ENCODE data around the gene VAC14. TPM values are rescaled to one million over a fixed set of nuclear protein-coding genes. Genes with fewer than 3 reads are reported as not detected.

The VAC14 gene
- total RNA-seq, 1 experiment from 2014 or later, result 59.4 TPM

DNA sequence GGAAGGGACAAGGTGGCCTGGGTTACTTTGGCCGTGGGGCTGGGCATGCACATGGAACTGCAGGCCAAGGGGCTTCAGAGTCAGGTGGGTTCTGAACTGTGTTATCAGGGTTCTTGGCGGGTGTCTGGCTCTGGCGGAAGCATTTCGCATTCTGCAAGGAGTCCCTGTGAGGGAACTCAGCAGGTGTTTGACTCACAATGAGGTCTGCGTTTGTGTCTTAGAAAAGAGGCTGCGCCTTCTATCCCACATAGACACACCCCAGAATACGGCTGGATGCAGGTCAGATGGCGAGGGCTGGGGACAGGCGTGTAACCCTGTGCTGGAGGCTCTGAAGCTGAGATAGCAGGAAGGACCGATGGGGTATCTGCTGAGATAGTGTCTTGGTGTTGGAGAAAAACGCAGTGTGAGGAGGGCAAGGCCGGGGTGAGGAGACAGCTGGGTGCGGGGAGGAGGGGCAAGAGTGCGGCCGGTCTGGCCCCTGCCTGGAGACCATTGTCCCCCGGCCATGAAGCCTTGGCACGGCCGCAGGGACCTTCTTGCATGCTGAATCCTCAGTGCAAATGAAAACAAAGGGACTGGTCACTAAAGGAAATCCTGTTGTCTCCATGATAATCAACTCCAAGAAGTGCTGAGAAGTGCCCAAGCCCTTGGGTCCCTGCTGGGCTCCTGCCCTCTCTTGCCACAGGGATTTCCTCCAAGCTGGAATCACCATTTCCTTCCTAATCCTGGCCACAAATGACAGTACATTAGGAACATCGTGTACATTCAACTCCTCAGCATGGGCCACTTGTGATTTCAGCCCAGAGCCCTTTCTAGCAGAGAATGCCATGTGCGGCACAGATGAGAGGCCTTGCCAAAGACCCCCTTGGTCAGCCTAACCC lies 92.4 kb downstream of the VAC14 start:
- DNase-seq (ENCODE audit: low read depth), result no peak

DNA sequence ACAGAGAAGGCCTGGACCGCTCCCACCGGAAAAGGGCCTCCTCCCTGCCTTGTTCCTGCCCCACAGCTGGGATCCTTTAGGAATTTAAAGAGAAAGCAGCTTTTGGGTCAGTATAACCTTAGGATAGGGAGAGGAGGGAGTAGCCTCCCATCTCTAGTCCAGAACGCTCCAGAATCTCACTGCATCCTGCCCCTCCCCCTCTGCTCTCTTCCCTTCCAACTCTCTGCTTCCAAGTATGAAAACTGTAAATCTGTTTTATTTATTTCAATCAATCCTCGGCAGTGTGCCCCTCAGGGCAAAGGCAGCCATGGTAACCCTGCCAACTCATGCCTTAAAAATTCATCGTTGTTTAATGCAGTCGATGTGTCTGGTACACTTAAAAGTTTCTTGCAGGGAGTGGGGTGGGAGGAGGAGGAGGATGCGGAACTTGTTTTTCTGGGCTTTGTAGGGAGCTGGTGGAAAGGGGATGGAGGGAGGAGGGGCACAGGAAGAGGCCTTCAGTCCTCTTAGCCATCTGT lies 94.0 kb downstream of the VAC14 start:
- DNase-seq (ENCODE audit: low read depth), result peak; percentile 99

DNA sequence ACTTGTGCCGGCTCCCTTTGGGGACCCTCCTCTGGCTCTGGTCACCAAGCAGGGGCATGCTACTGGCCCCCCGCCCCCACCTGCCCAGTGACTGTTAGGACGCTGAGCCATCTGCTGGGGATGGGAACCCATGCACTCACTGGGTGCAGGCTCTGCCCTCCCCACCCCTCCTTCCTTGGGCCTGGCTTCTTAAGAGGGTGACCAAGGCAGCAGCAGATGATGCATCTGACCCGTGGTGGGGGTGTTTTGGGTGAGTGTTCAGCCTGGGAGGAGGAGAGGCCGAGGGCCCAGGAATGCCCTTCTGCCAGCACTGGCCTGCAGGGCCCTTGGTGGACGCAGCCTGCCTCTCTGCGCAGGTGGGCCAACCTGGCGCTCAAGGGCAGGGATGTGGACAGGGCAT lies 95.9 kb downstream of the VAC14 start:
- peak; percentile 77 for DNase-seq (ENCODE audit: low read depth)

DNA sequence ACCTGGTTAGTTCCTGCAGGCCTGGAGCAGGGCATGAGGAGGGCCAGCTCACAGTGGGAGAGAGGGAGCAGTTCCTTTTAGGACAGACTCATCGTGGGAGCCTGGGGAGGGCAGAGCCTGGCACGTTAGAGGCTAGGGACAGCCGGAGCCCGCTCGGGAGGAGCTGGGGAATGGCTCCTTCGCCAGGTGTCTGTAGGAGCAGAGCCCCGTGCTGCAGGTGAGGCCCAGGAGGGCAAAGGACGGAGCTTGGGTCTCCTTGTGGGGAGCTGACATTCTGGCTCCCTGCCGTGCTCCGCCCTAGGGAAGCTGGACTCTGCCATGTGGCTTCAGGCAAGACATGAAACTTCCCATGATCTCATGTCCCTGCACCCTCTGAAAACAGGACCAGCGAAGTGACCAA lies 96.4 kb downstream of the VAC14 start:
- peak; percentile 53 for DNase-seq (ENCODE audit: low read depth)

DNA sequence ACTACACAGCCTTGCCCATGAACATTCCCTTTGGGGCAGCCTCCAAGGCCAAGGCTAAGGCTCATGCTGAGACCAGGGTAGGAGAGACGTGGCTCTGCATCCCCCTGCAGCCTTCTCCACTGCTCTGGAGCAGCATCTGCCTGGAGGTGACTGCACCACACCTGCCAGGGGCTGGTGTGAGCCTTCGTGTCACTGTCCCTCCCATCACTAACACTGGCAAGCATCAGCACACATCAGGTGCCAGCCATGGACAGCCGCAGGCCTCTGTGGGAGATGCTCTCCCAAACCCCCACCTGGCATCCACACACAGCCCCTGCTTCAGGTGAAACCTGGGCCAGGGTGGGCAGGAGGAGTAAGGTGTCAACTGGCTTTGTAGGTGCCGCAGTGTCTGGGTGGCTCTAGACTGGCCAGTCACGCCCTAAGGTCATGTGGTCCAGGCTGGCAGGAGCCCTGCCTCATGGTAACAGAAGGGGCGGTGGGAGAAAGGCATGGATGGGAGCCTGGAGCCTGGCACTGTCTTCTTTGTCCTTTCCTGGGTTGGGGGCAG lies 97.0 kb downstream of the VAC14 start:
- no peak for DNase-seq (ENCODE audit: low read depth)

DNA sequence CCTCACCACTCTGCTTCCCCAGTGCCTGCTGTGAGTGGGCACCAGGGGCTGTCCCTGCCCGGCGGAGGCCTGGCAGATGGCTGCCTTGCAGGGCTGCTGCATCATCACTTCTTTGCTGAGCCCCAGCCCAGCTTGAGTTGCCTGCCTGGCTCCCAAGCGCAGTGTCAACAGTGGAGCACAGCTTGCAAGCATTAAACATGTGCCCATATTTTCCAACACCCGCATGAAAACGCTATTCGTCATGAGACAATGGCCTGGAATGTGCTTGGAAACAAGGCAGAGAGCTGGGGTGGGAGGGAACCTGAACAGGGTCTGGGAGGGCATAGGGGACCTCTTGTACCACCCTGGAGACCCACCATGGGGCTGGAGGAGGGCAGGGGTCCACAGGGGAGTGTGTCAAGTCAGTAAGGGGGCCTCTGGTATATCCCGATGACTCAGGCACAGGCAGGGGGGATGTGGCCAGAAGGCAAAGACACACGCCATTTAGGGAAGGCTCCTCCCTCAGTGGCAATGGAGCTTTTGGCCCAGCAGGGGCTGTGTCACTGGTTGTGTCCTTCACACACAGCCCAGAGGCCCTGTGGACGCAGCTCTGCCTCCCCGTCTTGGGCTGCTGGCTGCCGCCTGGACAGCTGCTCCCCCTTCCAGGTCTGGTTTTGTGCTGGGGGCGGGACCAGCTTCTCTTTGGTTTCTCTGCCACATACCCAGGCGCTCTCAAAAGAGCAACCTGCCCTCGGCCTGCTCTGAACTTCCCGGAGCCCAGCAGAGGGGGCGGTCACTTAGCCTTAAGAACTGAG lies 97.7 kb downstream of the VAC14 start:
- peak; percentile 94 for DNase-seq (ENCODE audit: low read depth)

DNA sequence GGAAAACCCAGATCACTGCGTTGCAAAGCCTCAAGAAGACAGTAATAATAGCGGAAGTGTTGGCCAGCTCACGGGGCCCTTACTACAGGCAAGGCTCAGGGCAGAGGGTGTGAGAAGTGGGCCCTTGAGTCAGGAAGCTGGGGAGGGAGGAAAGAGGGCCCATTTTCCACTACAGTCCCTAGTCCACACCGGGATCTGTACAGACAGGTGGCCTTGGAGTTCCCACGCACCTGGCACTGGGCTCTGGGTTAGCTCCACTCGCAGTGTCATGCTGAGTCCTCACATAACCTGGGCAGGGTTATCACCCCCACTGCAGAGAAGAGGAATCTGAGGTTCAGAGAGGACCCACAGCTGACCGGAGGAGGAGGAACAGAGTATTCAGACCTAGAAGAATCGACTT lies 98.3 kb downstream of the VAC14 start:
- DNase-seq (ENCODE audit: low read depth), result no peak

DNA sequence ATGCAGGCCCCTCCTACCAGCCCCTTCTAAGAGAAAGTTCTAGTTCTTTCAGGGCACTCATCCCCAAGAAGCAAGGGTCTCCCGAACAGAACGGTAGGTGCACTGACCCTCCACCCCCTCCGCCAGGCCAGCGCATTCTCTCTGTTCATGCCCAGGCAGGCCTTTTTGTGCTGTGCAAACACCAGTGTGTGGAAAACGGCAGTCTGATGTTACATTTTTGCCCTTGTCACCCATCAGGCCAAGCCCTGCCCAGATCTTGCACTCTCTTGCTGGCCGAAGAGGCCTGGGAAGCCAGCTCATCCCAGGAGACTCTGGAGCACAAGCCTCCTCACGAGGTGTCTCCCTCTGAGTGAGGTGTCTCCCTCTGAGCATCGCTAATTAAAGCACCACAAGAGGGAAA lies 99.0 kb downstream of the VAC14 start:
- no peak for DNase-seq (ENCODE audit: low read depth)

DNA sequence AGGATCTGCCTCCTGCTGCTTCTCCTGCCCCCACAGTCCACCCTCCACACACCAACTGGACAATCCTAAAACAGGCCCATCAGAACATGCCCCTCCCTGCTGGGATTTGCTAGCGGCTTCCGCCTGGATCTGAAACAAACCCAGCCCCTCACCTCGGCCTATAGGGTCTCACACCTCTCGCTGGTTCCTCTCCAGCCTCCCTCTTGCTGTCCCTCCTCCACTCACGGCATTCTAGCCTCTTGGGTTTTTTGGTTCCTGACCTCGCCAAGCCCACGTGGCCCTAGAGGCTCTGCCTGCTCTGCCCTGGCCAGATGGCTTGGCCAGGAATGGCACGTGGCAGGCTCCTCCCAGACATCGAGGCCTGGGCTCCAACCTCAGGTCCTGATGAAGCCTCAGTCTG lies 99.4 kb downstream of the VAC14 start:
- no peak for DNase-seq (ENCODE audit: low read depth)

DNA sequence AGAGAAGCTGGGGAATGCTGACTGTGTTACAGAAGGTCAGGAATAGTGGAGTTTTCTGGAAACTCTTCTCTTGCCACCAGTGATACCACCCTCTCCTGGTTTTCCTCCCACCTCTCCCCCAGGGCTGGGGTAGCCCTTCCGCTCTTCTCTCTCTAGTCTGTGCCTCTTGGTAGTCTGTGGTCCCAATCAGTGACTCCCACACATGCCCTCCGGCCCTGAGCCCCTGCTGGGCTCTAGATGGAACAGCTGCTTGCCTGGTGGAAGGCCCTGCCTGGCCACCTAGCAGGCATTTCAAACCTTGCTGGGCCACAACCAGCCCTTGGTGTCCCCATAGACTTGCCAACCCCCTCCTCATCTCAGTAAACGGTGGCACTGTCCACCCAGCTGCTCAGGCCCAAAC lies 99.9 kb downstream of the VAC14 start:
- DNase-seq (ENCODE audit: low read depth), result no peak

DNA sequence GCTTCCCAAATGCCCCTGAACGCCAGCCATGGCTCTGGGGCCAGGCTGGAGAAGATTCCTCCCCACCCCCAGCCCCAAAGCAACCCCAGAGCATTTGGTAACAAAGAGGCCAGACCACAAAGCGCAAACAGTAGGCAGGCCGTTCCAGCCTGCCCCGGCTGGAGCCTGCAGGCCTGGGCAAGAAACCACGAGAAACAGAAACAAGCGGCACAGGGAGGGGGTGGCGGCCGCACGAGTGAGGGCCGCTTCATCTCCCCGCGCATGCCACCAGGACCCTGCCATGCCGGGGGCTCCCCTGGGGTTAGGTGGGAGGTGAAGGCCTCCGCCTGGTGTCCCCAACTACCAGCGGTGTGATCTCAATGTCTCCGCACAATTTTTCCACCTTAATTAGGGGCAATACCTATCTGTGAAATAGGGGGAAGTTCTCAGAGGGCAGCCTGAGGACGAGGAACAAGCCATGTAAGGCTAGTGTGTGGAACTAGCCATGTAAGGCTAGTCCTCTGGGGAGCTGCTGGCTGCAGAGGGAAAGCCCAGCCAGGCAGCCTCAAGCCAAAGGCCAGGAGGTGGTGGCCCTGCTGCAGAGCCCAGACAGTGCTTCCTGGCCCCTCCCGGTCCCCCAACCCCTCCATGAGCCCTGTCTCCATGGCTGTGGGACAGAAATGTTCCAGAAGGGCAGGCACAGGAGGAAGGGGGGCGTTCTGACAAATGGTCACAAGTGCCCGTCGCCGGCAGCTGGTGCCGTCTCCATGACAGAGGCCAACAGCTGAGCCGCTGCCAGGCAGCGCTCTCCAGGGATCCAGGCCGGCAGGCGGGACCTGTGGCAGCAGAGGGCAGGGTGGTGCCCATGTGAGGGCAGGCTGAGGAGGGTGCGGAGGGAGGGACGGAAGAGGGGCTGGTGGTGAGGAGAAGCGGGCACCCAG lies 100.6 kb downstream of the VAC14 start:
- peak; percentile 55 for DNase-seq (ENCODE audit: low read depth)

DNA sequence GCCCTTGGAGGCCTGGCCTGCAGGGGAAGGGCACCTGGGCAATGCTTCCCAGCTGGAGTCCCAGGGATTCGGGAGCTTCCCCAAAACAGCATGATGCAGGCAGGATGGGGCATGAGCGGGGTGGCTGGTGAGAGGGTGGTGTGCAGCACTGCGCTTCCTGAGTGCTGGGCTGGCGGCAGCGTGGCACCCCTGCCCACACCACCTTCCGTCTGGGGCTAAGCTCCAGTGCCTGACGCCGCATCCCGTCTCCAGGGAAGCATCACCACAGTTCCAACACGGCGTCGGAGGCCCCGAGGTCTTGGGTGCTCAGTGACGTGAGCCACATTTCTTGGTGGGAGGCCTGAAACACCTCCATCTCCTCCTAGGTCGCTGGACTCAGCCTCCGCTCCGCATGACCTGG lies 101.3 kb downstream of the VAC14 start:
- DNase-seq (ENCODE audit: low read depth), result no peak

DNA sequence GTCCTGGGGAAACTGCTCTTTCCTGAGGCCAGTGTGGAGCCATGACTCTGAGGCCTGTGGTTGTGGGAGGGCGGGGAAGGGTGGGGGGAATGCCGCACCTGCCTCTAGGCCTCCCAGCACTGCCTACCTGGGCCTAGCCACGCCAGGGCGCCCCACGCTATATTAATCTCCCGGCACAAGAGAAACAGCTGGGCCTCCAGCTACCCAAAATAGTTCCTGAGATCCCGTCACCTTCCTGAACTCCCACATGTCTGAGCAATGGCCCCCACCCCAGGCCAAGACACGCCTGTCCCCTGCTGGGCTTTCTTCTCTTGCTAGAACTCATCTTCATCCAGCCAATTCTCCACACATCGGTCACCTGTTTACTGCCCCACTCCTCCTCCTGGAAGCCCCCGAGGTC lies 102.1 kb downstream of the VAC14 start:
- no peak for DNase-seq (ENCODE audit: low read depth)

DNA sequence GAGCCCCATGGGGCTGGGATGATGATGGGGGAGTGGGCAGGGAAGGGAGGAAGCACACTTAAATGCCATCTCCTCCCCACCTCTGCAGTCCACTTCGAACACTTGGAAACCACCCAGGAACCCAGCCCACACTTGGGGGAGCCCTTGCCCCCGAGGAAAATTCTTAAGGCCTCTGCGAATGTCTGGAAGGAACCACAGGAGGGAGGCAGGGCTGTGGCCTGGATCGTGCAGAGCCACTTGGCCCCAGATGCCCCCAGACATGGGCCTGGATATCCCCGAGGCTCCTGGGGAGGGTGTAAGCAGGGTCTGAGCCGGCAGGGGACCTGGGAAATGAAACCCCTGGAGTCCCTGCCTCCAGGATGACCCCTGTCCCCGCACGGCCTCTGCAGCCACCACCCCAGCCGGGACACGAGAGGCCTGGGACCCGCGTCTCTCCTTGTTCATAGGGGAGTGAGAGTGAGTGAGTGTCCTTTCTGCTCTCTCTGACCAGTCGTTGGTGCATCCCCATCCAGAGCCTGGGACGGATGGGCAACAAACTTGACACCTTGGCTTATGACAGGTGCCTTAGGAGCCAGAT lies 103.3 kb downstream of the VAC14 start:
- peak; percentile 89 for DNase-seq (ENCODE audit: low read depth)

DNA sequence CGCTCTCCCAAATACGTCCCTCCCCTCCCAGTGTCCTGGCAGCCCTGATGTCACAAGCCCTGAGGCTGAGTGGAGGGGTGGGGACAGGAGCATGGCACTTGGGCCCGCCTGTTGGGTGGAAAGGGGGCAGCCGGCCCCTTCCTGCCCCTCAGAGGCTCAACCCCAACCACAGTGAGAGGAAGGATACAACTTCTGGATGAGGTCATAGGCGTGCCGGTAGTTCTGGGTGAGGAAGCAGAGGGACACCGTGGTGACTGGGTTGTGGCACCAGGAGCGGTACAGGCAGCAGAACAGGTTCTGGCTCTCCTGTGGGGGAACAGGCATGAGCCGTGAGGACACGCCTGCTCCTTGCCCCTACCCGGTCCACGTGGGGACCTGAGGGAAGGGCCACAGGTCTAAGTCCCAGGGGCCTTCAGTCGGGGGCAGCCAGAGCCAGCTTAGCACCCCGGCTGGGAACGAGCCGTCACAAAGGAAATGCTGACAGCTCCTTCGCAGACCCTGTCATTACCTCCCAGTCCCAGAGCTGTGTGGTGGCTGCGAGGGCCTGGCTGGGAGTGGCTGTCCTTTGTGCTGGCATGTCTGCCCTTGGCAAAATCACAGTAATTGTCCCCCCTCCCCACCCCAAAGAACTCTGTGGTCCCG lies 103.9 kb downstream of the VAC14 start:
- peak; percentile 52 for DNase-seq (ENCODE audit: low read depth)

DNA sequence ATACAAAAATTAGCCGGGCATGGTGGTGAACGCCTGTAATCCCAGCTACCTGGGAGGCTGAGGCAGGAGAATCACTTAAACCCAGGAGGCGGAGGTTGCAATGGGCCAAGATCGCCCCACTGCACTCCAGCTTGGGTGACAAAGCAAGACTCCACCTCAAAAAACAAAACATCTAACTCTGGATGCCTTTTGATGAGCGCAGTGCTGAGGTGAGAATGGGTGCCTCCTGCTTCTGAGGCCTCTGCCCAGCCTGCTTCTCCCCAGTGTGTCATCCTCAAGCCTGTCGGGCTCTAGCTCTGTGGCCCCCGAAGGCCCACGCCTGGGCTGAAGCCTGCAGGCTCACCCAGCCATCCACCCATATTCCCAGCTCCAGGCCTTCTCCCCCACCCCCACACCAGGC lies 104.6 kb downstream of the VAC14 start:
- no peak for DNase-seq (ENCODE audit: low read depth)

DNA sequence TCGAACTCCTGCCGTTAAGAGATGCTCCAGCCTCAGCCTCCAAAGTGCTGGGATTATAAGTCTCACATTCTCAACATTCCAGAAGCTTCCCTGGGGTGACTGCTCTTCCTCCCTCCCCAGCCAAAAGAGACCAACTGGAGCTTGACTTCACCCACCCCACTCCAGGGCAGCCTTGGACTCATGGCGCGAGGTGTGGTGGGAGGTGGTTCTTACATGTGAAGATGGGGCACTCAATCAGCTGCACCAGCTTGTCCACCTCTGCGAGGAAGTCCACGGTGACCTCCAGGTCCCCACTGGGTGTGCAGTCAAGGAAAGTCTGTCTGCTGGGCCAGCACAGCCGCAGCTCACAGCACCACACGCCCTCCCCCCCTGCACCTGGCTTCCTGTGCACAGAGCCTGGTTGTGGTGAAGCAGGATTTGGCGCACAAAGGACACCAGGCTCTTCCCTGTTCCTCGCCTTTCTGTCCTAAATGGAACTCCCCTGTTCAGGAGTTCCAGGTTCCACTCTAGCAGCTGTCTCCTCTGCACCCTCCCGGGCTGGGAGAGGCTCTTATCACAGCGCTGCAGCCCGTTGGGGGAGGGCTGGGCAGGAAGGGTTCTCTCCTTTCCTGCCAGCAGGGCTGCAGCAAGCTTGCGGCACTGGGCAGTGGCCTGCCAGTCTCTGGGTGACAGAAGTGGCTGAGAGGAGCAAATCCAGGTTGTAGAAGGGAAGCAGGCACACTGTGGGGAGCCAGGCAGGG lies 105.5 kb downstream of the VAC14 start:
- DNase-seq (ENCODE audit: low read depth), result peak; percentile 79

DNA sequence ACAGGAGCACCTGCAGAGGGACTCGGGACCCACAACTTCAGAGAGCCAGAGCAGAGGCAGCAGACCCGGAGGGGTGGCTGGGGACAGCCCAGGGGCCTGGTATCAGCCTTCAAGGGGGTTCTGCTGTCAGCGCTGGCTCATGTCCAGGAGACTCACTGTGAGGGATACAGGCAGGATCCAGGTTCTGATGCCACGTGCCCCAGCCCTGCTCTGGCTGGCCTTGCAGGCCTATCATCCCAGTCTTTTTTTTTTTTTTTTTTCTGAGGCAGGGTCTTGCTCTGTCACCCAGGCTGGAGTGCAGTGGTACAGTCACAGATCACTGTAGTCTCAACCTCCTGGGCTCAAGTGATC lies 106.1 kb downstream of the VAC14 start:
- peak; percentile 52 for DNase-seq (ENCODE audit: low read depth)

DNA sequence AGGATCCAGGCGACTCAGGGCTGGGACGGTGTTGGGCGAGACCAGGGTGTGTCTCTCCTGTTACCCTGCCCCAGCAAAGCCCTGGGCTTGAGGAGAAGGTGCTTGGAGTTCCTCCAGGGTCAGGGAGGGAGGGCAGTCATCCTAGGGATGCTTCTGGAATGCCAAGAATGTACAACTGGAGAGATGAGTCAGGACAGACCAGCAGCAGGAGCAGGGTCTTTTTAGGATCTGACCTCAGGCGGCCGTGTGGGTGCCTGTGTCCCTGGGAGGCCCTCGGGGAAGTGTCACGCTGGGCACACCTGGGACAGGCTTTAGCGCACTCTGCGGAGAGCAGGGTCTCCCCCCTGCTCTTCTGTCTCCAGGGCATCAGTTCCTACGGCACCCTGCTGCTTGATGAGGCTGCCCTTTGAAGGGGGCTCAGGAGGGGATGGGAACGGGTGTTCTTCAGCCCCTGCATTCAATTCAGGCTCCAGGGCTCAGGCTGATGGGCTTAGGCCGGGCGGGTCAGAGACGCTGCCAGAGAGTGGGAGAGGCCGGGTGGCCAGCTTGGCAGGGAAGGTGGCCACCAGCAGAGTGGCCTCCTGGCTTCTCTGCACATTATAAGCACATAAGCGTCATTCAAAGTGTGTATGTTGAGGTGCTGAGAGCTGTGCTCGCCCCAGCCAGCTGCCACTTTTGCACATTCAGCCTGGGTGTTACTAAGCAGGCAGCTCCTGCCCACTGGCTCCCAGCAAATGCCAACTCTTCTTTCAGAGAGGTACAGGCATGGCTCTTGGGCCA lies 106.7 kb downstream of the VAC14 start:
- peak; percentile 98 for DNase-seq (ENCODE audit: low read depth)
